Esophagus muscularis mucosa (tissue), 4 donors: ENCODE measurements around the gene CCDC116. TPM values are rescaled to one million over a fixed set of nuclear protein-coding genes. Genes with fewer than 3 reads are reported as not detected.

Experiments
- DNase-seq: peaks from one replicate; pipeline ENCODE4 v3.0.0-alpha.2; 2017; ENCODE audit errors: extremely low spot score
- H3K27ac ChIP-seq, 4 donors: fragments of 200-600 bp; sonication (generic); replicated peaks in 1 of 4; 1 replicate in 3 of 4; 2 replicates in 1 of 4; pipeline ENCODE4 v1.5.1; 2016 to 2019; ENCODE audit warnings: mild to moderate bottlenecking in 1 of 4
- H3K27me3 ChIP-seq, 4 donors: fragments of 200-600 bp; sonication (generic); one replicate each; pipeline versions ENCODE4 v1.5.1 to v1.6.0; 2016 to 2019
- H3K36me3 ChIP-seq, 4 donors: fragments of 200-600 bp; sonication (generic); one replicate each; pipeline ENCODE4 v1.5.1; 2016 to 2019
- H3K4me1 ChIP-seq, 4 donors: fragments of 200-600 bp; sonication (generic); one replicate each; pipeline ENCODE4 v1.5.1; 2016 to 2019
- H3K4me3 ChIP-seq, 4 donors: fragments of 200-600 bp; sonication (generic); 1 replicate in 2 of 4; 2 replicates in 2 of 4; pipeline ENCODE4 v1.5.1; 2016 to 2019; ENCODE audit warnings: mild to moderate bottlenecking in 4 of 4, moderate library complexity in 1 of 4
- H3K9me3 ChIP-seq, 4 donors: fragments of 200-600 bp; sonication (generic); 1 replicate in 3 of 4; 2 replicates in 1 of 4; pipeline ENCODE4 v1.5.1; 2016 to 2019
- EP300 ChIP-seq: sonication (generic); formaldehyde crosslinking; IDR thresholded peaks from one replicate; pipeline ENCODE4 v1.6.1; 2017; ENCODE audit warnings: antibody characterized with exemption
- POLR2A ChIP-seq: fragments of 450-650 bp; IDR thresholded peaks from one replicate; pipeline ENCODE4 v1.6.1; 2017; ENCODE audit warnings: antibody characterized with exemption, moderate library complexity, mild to moderate bottlenecking, low read depth
- POLR2AphosphoS5 ChIP-seq, 2 donors: sonication (generic); formaldehyde crosslinking; IDR thresholded peaks; one replicate each; pipeline ENCODE4 v1.6.1; 2017; ENCODE audit warnings: antibody characterized with exemption in 2 of 2
- WGBS: methylation state at CpG from one replicate; pipeline ENCODE4 v1.1.5; 2018; 5-methylcytosine and 5-hydroxymethylcytosine counted together
- intact Hi-C: fragments of 100-400 bp; cut with DNase I; formaldehyde crosslinking; loops from one replicate; pipeline ENCODE4 v1.15.1; 2023
- total RNA-seq, 4 donors: library from RNA; depleted of rRNA; stranded (reverse); fragments of >200 nt; gene quantifications; one replicate each; pipeline versions ENCODE4 v1.1.0 to v1.2.1, GENCODE V29; 2016
- TF ChIP-seq, protein P1 (sequence below), 3 experiments: fragments of 200-600 bp in 2 of 3; fragments of 450-650 bp in 1 of 3; sonication (generic) in 2 of 3; IDR thresholded peaks; one replicate each; pipeline ENCODE4 v1.5.1; 2017 to 2019; ENCODE audit warnings: antibody characterized with exemption in 3 of 3, mild to moderate bottlenecking in 2 of 3, moderate library complexity in 1 of 3

Gene CCDC116
- total RNA-seq, 4 donors from 2014 or later = 0.26 to 0.99 (median 0.55) TPM

DNA sequence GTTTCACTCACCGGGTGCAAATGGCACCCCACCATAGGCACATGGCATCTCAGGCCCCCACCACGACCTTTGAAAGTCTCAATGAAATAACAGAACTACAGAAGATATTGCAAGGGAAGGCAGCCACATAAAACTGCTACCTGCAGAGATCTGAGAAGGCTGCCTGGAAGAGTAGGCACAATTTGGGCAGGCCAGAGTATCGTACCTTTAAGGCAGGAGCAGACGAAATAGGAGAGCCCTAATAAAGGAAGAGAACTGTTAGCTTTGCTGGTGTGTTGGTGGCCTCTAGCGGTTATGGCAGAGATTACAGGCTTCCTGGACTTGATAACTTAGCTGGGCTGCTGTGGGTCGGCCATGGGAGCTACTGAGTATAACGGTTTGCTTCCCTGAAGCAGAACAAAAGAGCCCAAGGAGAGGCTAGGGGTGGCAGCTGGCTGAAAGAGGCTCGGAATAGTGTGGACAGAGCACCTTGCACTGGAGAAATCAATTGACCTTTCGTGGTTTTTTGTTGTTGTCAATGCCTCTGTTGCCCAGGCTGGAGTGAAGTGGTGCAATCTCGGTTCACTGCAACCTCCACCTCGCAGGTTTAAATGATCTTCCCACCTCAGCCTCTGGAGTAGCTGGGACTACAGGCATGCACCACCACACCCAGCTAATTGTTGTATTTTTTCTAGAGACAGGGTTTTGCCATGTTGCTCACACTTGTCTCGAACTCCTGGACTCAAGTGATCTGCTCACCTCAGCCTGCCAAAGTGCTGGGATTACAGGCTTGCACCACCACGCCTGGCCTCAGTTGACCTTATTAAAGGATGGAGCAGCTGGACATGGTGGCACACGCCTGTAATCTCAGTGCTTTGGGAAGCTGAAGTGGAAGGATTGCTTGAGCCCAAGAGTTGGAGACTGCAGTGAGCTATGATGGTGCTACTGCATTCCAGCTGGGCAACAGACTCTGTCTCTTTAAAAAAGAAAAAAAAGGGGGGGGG lies 14.3 kb downstream of the CCDC116 start:
- Histone ChIP-seq H3K27me3 (no peaks in the 10 kb centered on the region), H3K4me3 (no peak overlapping the region), H3K27ac (no peak overlapping the region), H3K9me3 (no peaks in the 10 kb centered on the region), H3K4me1 (peaks cover 26 to 36% (median 30%) of the 10 kb centered on the region in 4 donors), H3K36me3 (peaks cover 0 to 42% (median 13%) of the 10 kb centered on the region in 4 donors)
- 46% methylated on average over 14 of the region's 14 CpGs for WGBS
- DNase-seq = no peak
- TF ChIP-seq EP300 (no peak), POLR2A (no peak), POLR2AphosphoS5 (IDR thresholded peaks at IDR 0.05) (peak in 1 of 2 donors; percentile 9)
- TF ChIP-seq, protein P1, sequence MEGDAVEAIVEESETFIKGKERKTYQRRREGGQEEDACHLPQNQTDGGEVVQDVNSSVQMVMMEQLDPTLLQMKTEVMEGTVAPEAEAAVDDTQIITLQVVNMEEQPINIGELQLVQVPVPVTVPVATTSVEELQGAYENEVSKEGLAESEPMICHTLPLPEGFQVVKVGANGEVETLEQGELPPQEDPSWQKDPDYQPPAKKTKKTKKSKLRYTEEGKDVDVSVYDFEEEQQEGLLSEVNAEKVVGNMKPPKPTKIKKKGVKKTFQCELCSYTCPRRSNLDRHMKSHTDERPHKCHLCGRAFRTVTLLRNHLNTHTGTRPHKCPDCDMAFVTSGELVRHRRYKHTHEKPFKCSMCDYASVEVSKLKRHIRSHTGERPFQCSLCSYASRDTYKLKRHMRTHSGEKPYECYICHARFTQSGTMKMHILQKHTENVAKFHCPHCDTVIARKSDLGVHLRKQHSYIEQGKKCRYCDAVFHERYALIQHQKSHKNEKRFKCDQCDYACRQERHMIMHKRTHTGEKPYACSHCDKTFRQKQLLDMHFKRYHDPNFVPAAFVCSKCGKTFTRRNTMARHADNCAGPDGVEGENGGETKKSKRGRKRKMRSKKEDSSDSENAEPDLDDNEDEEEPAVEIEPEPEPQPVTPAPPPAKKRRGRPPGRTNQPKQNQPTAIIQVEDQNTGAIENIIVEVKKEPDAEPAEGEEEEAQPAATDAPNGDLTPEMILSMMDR (IDR thresholded peaks at IDR 0.05) = peak; percentile 81 to 92 (median 85)
- intact Hi-C loops = no loop called here

DNA sequence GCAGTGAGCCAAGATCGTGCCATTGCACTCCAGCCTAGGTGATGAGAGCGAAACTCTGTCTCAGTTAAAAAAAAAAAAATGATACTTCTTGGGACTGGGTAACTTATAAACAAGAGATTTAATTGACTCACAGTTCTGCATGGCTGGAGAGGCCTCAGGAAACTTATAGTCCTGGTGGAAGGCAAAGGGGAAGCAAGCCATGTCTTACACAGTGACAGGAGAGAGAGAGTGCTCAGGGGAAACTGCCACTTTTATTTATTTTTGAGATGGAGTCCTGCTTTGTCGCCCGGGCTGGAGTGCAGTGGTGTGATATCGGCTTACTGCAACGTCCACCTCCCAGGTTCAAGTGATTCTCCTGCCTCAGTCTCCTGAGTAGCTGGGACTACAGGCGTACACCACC lies 17.7 kb downstream of the CCDC116 start:
- Histone ChIP-seq H3K36me3 (peaks cover 0 to 26% (median 5%) of the 10 kb centered on the region in 4 donors), H3K9me3 (no peaks in the 10 kb centered on the region), H3K4me1 (peaks cover 22 to 30% (median 25%) of the 10 kb centered on the region in 4 donors), H3K4me3 (no peak overlapping the region), H3K27me3 (peaks cover 0 to 9% (median 0%) of the 10 kb centered on the region in 4 donors), H3K27ac (no peak overlapping the region)
- DNase-seq = no peak
- WGBS = 94% methylated on average over 7 of the region's 7 CpGs
- TF ChIP-seq, protein P1 (IDR thresholded peaks at IDR 0.05) = no peak
- TF ChIP-seq EP300 (no peak), POLR2AphosphoS5 (IDR thresholded peaks at IDR 0.05) (no peak), POLR2A (no peak)
- intact Hi-C loops = no loop called here

DNA sequence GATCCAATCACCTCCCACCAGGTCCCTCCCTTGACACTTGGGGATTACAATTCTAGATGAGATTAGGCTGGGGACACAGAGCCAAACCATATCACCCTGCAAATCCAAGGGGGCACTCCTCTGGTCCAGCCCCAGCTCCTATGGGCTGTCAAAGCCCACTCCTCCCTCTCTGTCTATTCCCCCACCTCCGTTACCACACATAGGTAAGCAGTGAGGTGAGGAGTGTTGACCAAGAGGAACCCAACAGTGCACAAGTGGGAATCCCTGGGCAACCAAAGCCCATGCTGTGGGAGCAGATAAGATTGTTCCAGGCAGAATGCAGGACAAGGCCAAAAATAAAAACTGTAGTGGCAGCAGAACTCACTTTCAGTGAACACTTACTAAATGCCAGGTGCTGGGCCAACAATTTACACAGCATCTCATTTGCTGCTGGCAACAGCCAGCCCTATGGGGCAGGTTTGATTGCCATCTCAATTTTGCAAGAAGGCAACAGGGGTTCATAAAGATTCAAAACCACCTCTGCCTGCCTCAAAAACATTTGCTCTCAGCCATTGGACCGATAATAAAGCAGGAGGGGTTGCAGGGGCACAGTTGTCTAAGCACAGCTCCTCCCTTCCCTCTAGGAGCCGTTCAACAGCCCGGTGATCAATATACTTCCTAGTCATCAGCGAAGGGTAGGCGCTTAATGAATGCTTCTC lies 18.4 kb downstream of the CCDC116 start:
- Histone ChIP-seq H3K9me3 (no peaks in the 10 kb centered on the region), H3K4me1 (peaks cover 22 to 30% (median 25%) of the 10 kb centered on the region in 4 donors), H3K36me3 (peaks cover 0 to 21% (median 2%) of the 10 kb centered on the region in 4 donors), H3K4me3 (peak overlapping the region; percentile 64 to 71 (median 68)), H3K27me3 (peaks cover 0 to 14% (median 0%) of the 10 kb centered on the region in 4 donors), H3K27ac (no peak overlapping the region)
- WGBS = 22% methylated on average over 6 of the region's 6 CpGs
- DNase-seq = no peak
- intact Hi-C loops = no loop called here
- TF ChIP-seq POLR2AphosphoS5 (IDR thresholded peaks at IDR 0.05) = no peak
- no peak for TF ChIP-seq POLR2A
- TF ChIP-seq EP300 = no peak
- TF ChIP-seq, protein P1 (IDR thresholded peaks at IDR 0.05) = no peak

DNA sequence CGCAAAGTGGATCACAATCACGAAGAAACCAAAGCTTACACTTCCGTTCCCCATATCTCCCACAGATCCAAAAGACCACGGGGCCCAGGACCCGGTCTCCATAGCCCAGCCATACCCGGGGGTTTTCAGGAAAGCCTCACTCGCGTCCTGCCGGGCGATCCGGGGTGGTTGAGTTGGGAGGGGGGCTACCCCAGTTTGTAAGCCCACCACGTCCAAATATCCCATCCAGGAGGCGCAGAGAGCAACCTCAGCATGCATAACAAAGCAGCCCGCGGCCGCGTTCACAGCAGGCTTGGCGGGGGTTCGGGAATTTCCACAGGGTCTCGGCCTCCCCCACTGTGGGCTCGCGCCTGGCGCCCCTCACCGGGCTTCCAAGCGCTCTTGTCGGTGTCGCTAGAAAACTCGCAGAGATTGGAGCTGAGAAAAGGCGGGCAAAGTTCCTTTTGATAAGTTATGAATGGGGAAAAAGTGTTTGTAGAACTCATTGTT lies 19.0 kb downstream of the CCDC116 start:
- no peak for DNase-seq
- Histone ChIP-seq H3K9me3 (no peaks in the 10 kb centered on the region), H3K4me3 (peak overlapping the region; percentile 64 to 71 (median 68)), H3K4me1 (peaks cover 20 to 26% (median 23%) of the 10 kb centered on the region in 4 donors), H3K27me3 (peaks cover 0 to 20% (median 0%) of the 10 kb centered on the region in 4 donors), H3K27ac (no peak overlapping the region), H3K36me3 (peaks cover 0 to 21% (median 2%) of the 10 kb centered on the region in 4 donors)
- under 1% methylated on average over 29 of the region's 29 CpGs for WGBS
- TF ChIP-seq POLR2A = no peak
- no peak for TF ChIP-seq POLR2AphosphoS5 (IDR thresholded peaks at IDR 0.05)
- TF ChIP-seq EP300 = no peak
- TF ChIP-seq, protein P1 (IDR thresholded peaks at IDR 0.05) = no peak
- intact Hi-C loops = no loop called here
